Coronary artery (tissue), 2 donors: ENCODE data around the gene ADAMTS3.

ENCODE experiments used
- DNase-seq: peaks from one replicate; pipeline ENCODE4 v3.0.0-alpha.2; 2017; ENCODE audit warnings: low spot score
- H3K27ac ChIP-seq, 2 donors: fragments of 200-600 bp; sonication (generic); one replicate each; pipeline ENCODE4 v1.5.1; 2016 to 2019
- H3K4me3 ChIP-seq: fragments of 200-600 bp; sonication (generic); 2 replicates; pipeline ENCODE4 v1.5.1; 2016; ENCODE audit warnings: mild to moderate bottlenecking, moderate library complexity
- CTCF ChIP-seq: fragments of 200-600 bp; sonication (generic); IDR thresholded peaks from one replicate; pipeline ENCODE4 v1.5.1; 2019; ENCODE audit warnings: antibody characterized with exemption

The ADAMTS3 gene

GRCh38 chr4:72505314-72505744 is 63.7 kb downstream of the ADAMTS3 start:
- TF ChIP-seq CTCF: peak; percentile 48
- no peak overlapping the region for H3K27ac ChIP-seq
- no peak for DNase-seq
- no peak overlapping the region for H3K4me3 ChIP-seq

DNA sequence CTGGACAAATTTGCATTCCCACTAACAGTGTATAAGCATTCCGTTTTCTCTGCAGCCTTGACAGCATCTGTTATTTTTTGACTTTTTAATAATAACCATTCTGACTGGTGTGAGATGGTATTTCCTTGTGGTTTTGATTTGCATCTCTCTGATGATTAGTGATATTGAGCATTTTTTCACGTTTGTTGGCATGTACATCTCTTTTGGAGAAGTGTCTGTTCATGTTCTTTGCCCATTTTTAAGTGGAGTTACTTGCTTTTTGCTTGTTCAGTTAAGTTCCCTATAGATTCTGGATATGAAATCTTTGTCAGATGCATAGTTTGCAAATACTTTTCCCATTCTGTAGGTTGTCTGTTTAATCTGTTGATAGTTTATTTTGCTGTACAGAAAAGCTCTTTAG is 68.8 kb downstream of the ADAMTS3 start:
- no peak for DNase-seq
- Histone ChIP-seq H3K27ac (no peak overlapping the region), H3K4me3 (no peak overlapping the region)
- TF ChIP-seq CTCF: no peak

DNA sequence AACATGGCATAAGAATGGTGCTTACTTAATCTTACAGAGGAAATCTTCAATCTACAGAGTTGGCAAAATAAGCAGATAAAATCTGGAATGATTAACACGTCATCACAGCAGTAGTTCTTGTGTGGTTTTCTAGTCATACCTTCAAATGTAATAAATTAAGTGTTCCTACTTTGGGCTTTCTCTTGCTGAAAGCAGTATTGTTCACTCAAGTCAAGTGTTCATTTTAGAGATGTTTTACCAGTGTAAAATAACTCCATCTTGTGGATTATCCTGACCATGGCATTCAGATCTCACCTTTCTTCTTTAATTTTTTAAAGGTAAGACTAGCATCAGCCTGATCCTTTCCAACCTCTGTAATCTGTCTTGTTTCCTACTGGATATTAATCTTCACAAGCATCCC is 72.9 kb downstream of the ADAMTS3 start:
- no peak for TF ChIP-seq CTCF
- no peak for DNase-seq
- no peak overlapping the region for H3K27ac ChIP-seq
- H3K4me3 ChIP-seq: no peak overlapping the region

- Histone ChIP-seq H3K27ac (no peak overlapping the region), H3K4me3 (no peak overlapping the region)
- TF ChIP-seq CTCF: no peak
- DNase-seq: no peak
Observed at GRCh38 chr4:72494156-72494555, 74.9 kb downstream of the ADAMTS3 start.

DNA sequence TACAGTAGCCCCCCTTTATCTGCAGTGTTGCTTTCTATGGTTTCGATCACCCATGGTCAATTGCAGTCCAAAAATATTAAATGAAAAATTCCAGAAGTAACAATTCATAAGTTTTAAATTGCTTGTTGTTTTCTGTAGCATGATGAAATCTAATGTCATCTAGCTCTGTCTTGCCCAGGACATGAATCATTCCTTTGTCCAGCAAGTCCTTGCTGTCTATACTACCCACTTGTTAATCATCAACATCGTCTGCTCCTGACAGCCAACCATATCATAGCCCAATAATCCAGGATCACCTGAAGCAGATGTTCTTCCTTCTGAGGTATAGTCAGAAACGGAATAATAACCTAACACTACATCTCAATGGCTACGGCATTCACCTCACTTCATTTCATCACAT is 79.8 kb downstream of the ADAMTS3 start:
- no peak for DNase-seq
- Histone ChIP-seq H3K27ac (no peak overlapping the region), H3K4me3 (no peak overlapping the region)
- TF ChIP-seq CTCF: no peak

DNA sequence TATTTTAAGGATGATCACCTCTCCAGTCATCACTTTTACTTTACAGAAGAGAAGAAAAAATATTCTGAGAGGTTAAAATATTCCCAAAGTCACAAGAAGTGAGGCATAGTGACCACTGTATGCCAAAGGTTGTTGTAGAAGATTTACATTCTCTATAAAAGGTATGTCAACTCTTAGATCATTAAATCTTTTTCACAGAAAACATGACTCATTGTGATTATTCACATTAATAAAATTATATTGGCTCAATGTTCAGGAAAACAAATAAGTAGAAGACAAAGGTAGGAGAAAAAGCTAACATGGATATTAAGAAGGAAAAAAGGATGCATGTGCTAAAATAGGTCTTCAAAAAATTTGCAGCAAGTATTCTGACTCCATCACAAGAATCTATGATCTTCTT is 82.0 kb downstream of the ADAMTS3 start:
- no peak overlapping the region for H3K27ac ChIP-seq
- no peak overlapping the region for H3K4me3 ChIP-seq
- TF ChIP-seq CTCF: no peak
- DNase-seq: no peak

- DNase-seq: no peak
- no peak overlapping the region for H3K27ac ChIP-seq
- TF ChIP-seq CTCF: no peak
- H3K4me3 ChIP-seq: no peak overlapping the region
Observed at GRCh38 chr4:72484981-72485380, 84.0 kb downstream of the ADAMTS3 start.
